GM21737 (cell line): ENCODE data around the gene TOLLIP.
A peak's percentile ranks its signal among the peaks of the same experiment; 100 is the strongest.

Experiments used
- ATAC-seq: cut with Tn5 transposase; IDR thresholded peaks from one replicate; pipeline ENCODE4 v1.9.1; 2021; ENCODE audit warnings: mild to moderate bottlenecking, moderate library complexity; ENCODE audit not compliant: unreplicated experiment

The TOLLIP gene

GRCh38 chr11:1317993-1318392 is 8.6 kb upstream of the TOLLIP start:
- no peak for ATAC-seq

- ATAC-seq, result no peak
These were observed 8.0 kb upstream of the TOLLIP start for GRCh38 chr11:1317432-1317831.

GRCh38 chr11:1310772-1311468 is 1.5 kb upstream of the TOLLIP start:
- no peak for ATAC-seq

- ATAC-seq, result no peak
These were observed 871 bp upstream of the TOLLIP start for GRCh38 chr11:1310318-1310687.

- ATAC-seq, result peak; percentile 16
These were observed 512 bp downstream of the TOLLIP start for GRCh38 chr11:1308743-1309497.

GRCh38 chr11:1307998-1308742 is 1.3 kb downstream of the TOLLIP start:
- ATAC-seq, result no peak

GRCh38 chr11:1307163-1307870 is 2.1 kb downstream of the TOLLIP start:
- no peak for ATAC-seq

GRCh38 chr11:1306186-1307162 is 3.0 kb downstream of the TOLLIP start:
- ATAC-seq, result no peak

GRCh38 chr11:1305501-1306056 is 3.9 kb downstream of the TOLLIP start:
- no peak for ATAC-seq

GRCh38 chr11:1305063-1305495 is 4.4 kb downstream of the TOLLIP start:
- no peak for ATAC-seq

GRCh38 chr11:1304380-1304779 is 5.1 kb downstream of the TOLLIP start:
- ATAC-seq, result no peak

GRCh38 chr11:1303973-1304372 is 5.5 kb downstream of the TOLLIP start:
- ATAC-seq, result no peak

- no peak for ATAC-seq
These were observed 6.2 kb downstream of the TOLLIP start for GRCh38 chr11:1303126-1303821.

GRCh38 chr11:1302461-1303125 is 6.8 kb downstream of the TOLLIP start:
- no peak for ATAC-seq

- no peak for ATAC-seq
These were observed 7.4 kb downstream of the TOLLIP start for GRCh38 chr11:1302041-1302460.

GRCh38 chr11:1301220-1302000 is 8.0 kb downstream of the TOLLIP start:
- no peak for ATAC-seq

- ATAC-seq, result no peak
These were observed 8.8 kb downstream of the TOLLIP start for GRCh38 chr11:1300569-1301187.
